HepG2 (cell line): ENCODE results near the gene SERPINA6. TPM values are rescaled to one million over a fixed set of nuclear protein-coding genes. Genes with fewer than 3 reads are reported as not detected.
A peak's percentile ranks its signal among the peaks of the same experiment; 100 is the strongest.

Experiments
- DMTF1 ChIP-seq: sonication (generic); formaldehyde crosslinking; IDR thresholded peaks from 2 replicates; pipeline ENCODE4 v1.4.0; 2020; ENCODE audit warnings: mild to moderate bottlenecking, missing genetic modification reagents
- DNMT1 ChIP-seq: sonication (generic); formaldehyde crosslinking; IDR thresholded peaks from 2 replicates; pipeline ENCODE4 v1.5.1; 2020; ENCODE audit warnings: mild to moderate bottlenecking, missing genetic modification reagents
- ELF4 ChIP-seq: sonication (generic); formaldehyde crosslinking; IDR thresholded peaks from 2 replicates; pipeline ENCODE4 v1.5.0; 2020; ENCODE audit warnings: missing genetic modification reagents, mild to moderate bottlenecking, moderate library complexity, borderline replicate concordance
- FOXP4 ChIP-seq: sonication (generic); formaldehyde crosslinking; IDR thresholded peaks from 2 replicates; pipeline ENCODE4 v1.4.0; 2020; ENCODE audit warnings: missing genetic modification reagents
- KLF16 ChIP-seq, 2 experiments: sonication (generic) in 1 of 2; formaldehyde crosslinking in 1 of 2; IDR thresholded peaks; 2 replicates each; pipeline versions ENCODE4 v1.6.1 to v1.8.0; 2016 to 2023; ENCODE audit warnings: missing genetic modification reagents in 2 of 2, missing compliant biosample characterization in 1 of 2
- MLX ChIP-seq: IDR thresholded peaks from 2 replicates; pipeline ENCODE4 v1.6.1; 2016
- PAXIP1 ChIP-seq: sonication (generic); formaldehyde crosslinking; conservative IDR thresholded peaks from 2 replicates; pipeline ENCODE4 v1.4.0; 2020; ENCODE audit warnings: mild to moderate bottlenecking, missing genetic modification reagents, moderate library complexity
- YEATS4 ChIP-seq: sonication (generic); formaldehyde crosslinking; IDR thresholded peaks from 2 replicates; pipeline ENCODE4 v1.4.0; 2020; ENCODE audit warnings: missing genetic modification reagents, borderline replicate concordance
- ZBTB25 ChIP-seq: IDR thresholded peaks from 2 replicates; pipeline ENCODE4 v1.6.1; 2018; ENCODE audit warnings: missing genetic modification reagents
- ZNF292 ChIP-seq: sonication (generic); formaldehyde crosslinking; IDR thresholded peaks from 2 replicates; pipeline ENCODE4 v1.8.1; 2022; ENCODE audit warnings: mild to moderate bottlenecking, low read depth, missing genetic modification reagents, borderline replicate concordance
- ZNF34 ChIP-seq: sonication (generic); formaldehyde crosslinking; IDR thresholded peaks from 2 replicates; pipeline ENCODE4 v1.4.0; 2020; ENCODE audit warnings: mild to moderate bottlenecking, missing genetic modification reagents, borderline replicate concordance
- ZNF597 ChIP-seq: sonication (generic); formaldehyde crosslinking; IDR thresholded peaks from 2 replicates; pipeline ENCODE4 v1.5.0; 2020; ENCODE audit warnings: missing genetic modification reagents
- ZNF7 ChIP-seq: IDR thresholded peaks from 2 replicates; pipeline ENCODE4 v1.6.1; 2016; ENCODE audit warnings: missing biosample characterization, missing genetic modification reagents
- ZNF747 ChIP-seq: sonication (generic); formaldehyde crosslinking; IDR thresholded peaks from 2 replicates; pipeline ENCODE4 v1.8.1; 2023; ENCODE audit warnings: missing genetic modification reagents, mild to moderate bottlenecking, borderline replicate concordance
- ZNF777 ChIP-seq: sonication (generic); formaldehyde crosslinking; IDR thresholded peaks from 2 replicates; pipeline ENCODE4 v1.4.0; 2020; ENCODE audit warnings: missing genetic modification reagents
- ZNF850 ChIP-seq: sonication (generic); formaldehyde crosslinking; conservative IDR thresholded peaks from 2 replicates; pipeline ENCODE4 v1.9.0; 2021; ENCODE audit warnings: mild to moderate bottlenecking, missing genetic modification reagents
- ZSCAN9 ChIP-seq: IDR thresholded peaks from 2 replicates; pipeline ENCODE4 v1.6.1; 2016; ENCODE audit warnings: borderline replicate concordance
- polyA plus RNA-seq, 8 experiments: library from polyadenylated mRNA; depleted of rRNA in 3 of 8; stranded (reverse) in 7 of 8; unstranded in 1 of 8; fragments of >200 nt; fragmentation: Illumina TruSeq in 4 of 8; extraction: Trizol in 4 of 8; gene quantifications; 2 replicates each; pipeline versions ENCODE4 v1.2.1 to v1.2.3, GENCODE V29; 2011 to 2016; ENCODE audit warnings: low read depth in 4 of 8, missing spikeins in 1 of 8, mixed read lengths in 1 of 8; ENCODE audit not compliant: insufficient read depth in 1 of 8
- total RNA-seq, 5 experiments: library from RNA; depleted of rRNA; stranded (reverse); fragments of >200 nt; fragmentation: Illumina TruSeq; extraction: Trizol; gene quantifications; 2 replicates each; pipeline ENCODE4 v1.2.3, GENCODE V29; 2016; ENCODE audit warnings: low read depth in 1 of 5

SERPINA6 gene
- total and polyA plus RNA-seq, 2 of the 13 experiments (the other 11 are each of a cell fraction or from before 2014, with no cell fraction given): 260 to 333 TPM

GRCh38 chr14:94292872-94293577, 30.1 kb downstream of the SERPINA6 start, which contains the start of gene SERPINA10 (continued):
- TF ChIP-seq MLX (CRISPR knock-in tag) (peak; percentile 75), DNMT1 (CRISPR knock-in tag) (no peak), ZNF34 (CRISPR knock-in tag) (peak; percentile 36; the same call in 1 of the 2 replicates), ZNF850 (CRISPR knock-in tag) (peak; percentile 51; the same call in 1 of the 2 replicates), ZNF597 (CRISPR knock-in tag) (no peak), PAXIP1 (peak; percentile 100), YEATS4 (CRISPR knock-in tag) (0 out of 2 replicates have a peak, but pooled peaks have one; percentile 18), FOXP4 (CRISPR knock-in tag) (peak; percentile 53; the same call in 1 of the 2 replicates), DMTF1 (CRISPR knock-in tag) (0 out of 2 replicates have a peak, but pooled peaks have one; percentile 81), KLF16 (CRISPR knock-in tag; IDR thresholded peaks at IDR 0.05) (peak in 1 of 2 experiments; percentile 86; a peak in 1 of 4 replicates), ZNF747 (peak; percentile 49; the same call in 1 of the 2 replicates), ZNF7 (CRISPR knock-in tag) (no peak), ELF4 (CRISPR knock-in tag) (no peak; the same call in 1 of the 2 replicates), ZNF777 (CRISPR knock-in tag) (no peak), ZSCAN9 (peak; percentile 53), ZNF292 (CRISPR knock-in tag) (no peak), ZBTB25 (CRISPR knock-in tag) (0 out of 2 replicates have a peak, but pooled peaks have one; percentile 26)
